Small intestine (tissue), 4 donors: ENCODE results near the gene CD300A. TPM values are rescaled to one million over a fixed set of nuclear protein-coding genes. Genes with fewer than 3 reads are reported as not detected.

Experiments used
- polyA plus RNA-seq, 4 donors: library from polyadenylated mRNA; stranded (reverse) in 3 of 4; unstranded in 1 of 4; fragments of 200-250 nt in 3 of 4; fragments of 120-200 nt in 1 of 4; gene quantifications; one replicate each; pipeline versions ENCODE4 v1.2.1 to v1.2.3, GENCODE V29; 2013
- donor health status: healthy with polysubstance abuse.
- donor health status: Bipolar disorder and iron deficiency.
- donor health status: healthy.

Gene CD300A
- polyA plus RNA-seq, 4 donors = 1.1 to 5.9 (median 5.4) TPM

Other genes starting within 250 kb of the CD300A start
- gene DNAI2, start 192.4 kb upstream of the CD300A start, polyA plus RNA-seq = under 1 TPM in 2 of 4 donors, not detected in 2; 0.03 to 0.10 TPM
- gene KIF19, start 140.4 kb upstream of the CD300A start, polyA plus RNA-seq = 1 to 10 TPM in 3 of 4 donors, under 1 TPM in 1; 0.45 to 4.5 (median 2.4) TPM
- under 1 TPM in 2 of 4 donors, not detected in 2; 0.15 to 0.21 TPM for gene BTBD17, start 104.8 kb upstream of the CD300A start, polyA plus RNA-seq
- gene GPR142, start 99.1 kb upstream of the CD300A start, polyA plus RNA-seq = under 1 TPM in 2 of 4 donors, not detected in 2; 0.19 to 0.93 TPM
- gene GPRC5C, start 34.5 kb upstream of the CD300A start, polyA plus RNA-seq = 10 to 100 TPM; 41.3 to 72.8 (median 48.1) TPM
- under 1 TPM in 3 of 4 donors, not detected in 1; 0.13 to 0.27 (median 0.25) TPM for gene CD300LB, start 64.8 kb downstream of the CD300A start, polyA plus RNA-seq
- gene CD300C, start 79.5 kb downstream of the CD300A start, polyA plus RNA-seq = 1 to 10 TPM in 2 of 4 donors, under 1 TPM in 1, not detected in 1; 0.81 to 1.1 (median 1.1) TPM
- gene CD300H, start 100.9 kb downstream of the CD300A start, polyA plus RNA-seq = under 1 TPM in 1 of 4 donors, not detected in 3; 0.13 TPM
- gene CD300LD, start 125.6 kb downstream of the CD300A start, polyA plus RNA-seq = not detected
- under 1 TPM in 3 of 4 donors, not detected in 1; 0.04 to 0.33 (median 0.22) TPM for gene CD300E, start 157.1 kb downstream of the CD300A start, polyA plus RNA-seq
- 1 to 10 TPM; 1.6 to 5.7 (median 2.4) TPM for gene CD300LF, start 246.3 kb downstream of the CD300A start, polyA plus RNA-seq